Measurements from ENCODE around the gene IFT80.

DNA sequence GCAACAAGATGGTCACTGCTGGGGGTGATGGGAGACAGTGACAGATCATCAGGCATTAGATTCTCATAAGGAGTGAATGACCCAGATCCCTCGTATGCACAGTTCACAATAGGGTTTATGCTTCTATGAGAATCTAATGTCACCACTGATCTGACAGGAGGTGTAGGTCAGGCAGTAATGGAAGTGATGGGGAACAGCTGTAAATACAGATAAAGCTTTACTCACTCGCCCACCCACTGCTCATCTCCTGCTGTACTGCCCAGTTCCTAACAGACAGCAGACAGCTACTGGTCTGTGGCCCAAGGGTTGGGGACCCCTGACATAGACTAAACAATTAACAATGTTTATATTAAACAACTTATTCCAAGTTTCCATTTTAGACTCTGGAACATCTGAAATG, 25.4 kb downstream of the IFT80 start:
- TF ChIP-seq CTCF (IDR thresholded peaks at IDR 0.05) (no peak), POLR2A (IDR thresholded peaks at IDR 0.05) (no peak)

Measured in adrenal gland (tissue), 5 donors.